NCI-H1048 (cell line): ENCODE measurements around the gene GPD1.

Experiments
- DNase-seq: peaks from one replicate; lab custom pipeline; 2025; lab: John Stamatoyannopoulos, UW

GPD1 gene

GRCh38 chr12:50103767-50104321, at the start of gene GPD1:
TSS of gene GPD1 (plus strand) at chr12:50104008. CDS start at chr12:50104051, 43 bp downstream.
- DNase-seq: no peak

GRCh38 chr12:50055831-50056638, 47.8 kb upstream of the GPD1 start:
- no peak for DNase-seq

GRCh38 chr12:50056639-50056976, 47.2 kb upstream of the GPD1 start:
- no peak for DNase-seq

- no peak for DNase-seq
Observed at GRCh38 chr12:50057000-50057841, 46.6 kb upstream of the GPD1 start, which contains the start of gene ASIC1. TSS of gene ASIC1 (plus strand) at chr12:50057596. CDS start at chr12:50058767, 1,171 bp downstream.

DNA sequence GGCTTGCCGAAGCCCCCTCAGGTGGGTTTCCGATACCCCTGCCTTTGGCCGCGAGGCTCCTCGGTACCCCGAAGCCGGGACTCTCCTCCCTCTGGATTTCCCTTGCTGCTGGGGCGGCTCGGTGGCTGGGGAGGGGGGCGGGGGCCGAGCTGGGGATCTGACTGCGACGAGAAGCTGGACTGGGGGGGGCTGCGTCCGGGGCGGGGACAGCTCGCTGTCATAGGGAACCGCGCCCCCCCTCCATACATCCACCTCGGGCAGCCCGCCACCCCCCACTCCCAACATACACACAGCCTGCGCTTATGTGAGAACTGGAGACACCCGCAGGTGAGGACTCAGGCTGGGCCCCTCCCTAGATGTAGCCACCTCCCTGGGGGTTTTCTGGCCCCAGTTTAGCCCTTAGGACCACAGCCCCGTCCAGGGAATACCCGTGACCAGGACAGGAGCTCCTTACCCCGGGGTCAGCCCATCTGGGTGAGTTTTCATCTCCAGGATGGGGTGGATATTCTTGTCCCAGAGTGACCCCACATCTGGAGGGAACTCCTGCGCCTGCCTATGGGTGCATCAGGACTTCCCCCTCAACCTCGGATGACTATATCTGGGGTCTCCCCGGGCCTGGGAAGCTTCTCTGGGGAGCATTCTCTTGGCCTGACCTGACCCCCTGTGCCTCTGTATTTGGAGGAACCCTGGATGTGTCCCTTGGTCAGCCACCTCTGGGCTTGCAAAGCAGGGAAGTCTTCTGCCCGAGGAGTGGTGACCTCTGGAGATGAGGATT, 45.7 kb upstream of the GPD1 start:
- DNase-seq: no peak

GRCh38 chr12:50058743-50059312, 45.0 kb upstream of the GPD1 start:
- DNase-seq: no peak

DNA sequence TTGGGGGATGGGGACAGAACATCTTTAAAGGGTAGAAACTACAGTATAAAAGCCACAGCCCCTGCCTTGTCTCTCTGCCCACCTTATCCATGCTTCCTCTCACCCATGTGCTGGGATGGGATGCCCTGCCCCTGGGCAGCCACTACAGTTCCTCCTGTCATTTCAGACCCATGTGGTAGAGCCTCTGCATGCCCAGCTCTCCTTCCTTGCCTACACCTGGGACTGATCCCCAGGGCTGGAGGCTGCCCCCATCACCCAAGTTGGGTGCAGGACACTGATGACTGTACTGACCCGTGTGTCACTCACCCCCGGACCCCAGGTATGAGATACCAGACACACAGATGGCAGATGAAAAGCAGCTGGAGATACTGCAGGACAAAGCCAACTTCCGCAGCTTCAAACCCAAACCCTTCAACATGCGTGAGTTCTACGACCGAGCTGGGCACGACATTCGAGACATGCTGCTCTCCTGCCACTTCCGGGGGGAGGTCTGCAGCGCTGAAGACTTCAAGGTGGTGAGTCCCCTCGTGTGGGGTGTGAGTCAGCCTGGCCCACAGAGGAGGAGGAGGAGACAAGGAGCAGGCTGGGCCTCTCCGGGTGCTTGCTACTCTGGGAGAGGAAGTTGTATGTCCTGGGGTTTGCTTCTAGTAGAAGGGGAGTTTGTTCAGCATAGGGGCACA, 44.2 kb upstream of the GPD1 start:
- no peak for DNase-seq

DNA sequence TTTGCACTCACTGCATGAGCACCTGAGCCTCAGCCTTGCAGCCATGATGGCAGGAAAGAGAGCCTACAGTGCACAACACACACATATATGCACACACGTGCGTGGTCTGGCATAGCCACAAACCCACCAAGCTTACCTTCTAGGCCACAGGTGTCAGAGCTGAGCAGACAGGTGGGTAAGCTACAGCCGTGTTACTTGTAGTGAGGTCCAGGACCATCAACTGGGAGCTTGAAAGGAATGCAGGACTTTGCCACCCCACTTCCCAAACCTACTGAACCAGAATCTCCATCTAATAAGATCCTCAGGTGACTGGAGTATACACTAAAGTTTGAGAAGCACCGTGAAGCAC, 43.7 kb upstream of the GPD1 start:
- no peak for DNase-seq

- DNase-seq: no peak
Observed at GRCh38 chr12:50061171-50061570, 42.6 kb upstream of the GPD1 start.

DNA sequence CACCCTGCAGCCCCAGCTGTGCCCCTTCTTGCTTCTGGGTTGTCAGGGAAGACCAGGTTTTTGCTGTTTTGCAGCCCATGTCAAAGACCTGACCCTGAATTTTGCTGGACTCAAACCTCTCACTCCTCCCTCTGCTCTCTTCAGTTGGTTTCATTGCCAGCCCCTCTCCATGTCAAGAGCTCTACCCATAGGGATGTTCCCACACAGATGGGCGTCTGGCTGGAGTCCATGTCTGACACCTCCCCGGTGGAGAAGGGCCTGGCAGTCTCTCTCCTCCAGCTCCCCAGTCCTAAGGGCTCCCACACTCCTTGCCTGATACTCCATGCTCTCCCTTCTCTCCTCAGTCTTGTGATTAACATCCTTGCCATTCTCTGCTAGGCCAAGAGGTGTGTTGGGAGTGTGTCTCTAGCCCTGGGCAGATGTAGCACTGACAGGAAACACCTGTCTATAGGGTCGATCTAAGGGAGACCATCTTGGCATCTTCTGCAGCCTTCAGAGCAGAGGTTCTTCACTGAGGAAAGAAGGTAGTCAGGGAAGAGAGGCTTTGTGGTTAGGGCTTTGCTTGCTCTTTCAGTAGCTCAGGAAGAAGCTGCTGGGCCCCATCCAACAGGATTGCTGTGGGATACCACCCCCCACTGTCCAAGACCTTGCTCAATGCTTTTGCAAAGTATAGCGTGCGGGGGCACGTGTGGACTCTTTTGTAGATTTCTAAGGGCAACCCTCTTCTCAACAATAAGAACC, 41.7 kb upstream of the GPD1 start:
- no peak for DNase-seq

DNA sequence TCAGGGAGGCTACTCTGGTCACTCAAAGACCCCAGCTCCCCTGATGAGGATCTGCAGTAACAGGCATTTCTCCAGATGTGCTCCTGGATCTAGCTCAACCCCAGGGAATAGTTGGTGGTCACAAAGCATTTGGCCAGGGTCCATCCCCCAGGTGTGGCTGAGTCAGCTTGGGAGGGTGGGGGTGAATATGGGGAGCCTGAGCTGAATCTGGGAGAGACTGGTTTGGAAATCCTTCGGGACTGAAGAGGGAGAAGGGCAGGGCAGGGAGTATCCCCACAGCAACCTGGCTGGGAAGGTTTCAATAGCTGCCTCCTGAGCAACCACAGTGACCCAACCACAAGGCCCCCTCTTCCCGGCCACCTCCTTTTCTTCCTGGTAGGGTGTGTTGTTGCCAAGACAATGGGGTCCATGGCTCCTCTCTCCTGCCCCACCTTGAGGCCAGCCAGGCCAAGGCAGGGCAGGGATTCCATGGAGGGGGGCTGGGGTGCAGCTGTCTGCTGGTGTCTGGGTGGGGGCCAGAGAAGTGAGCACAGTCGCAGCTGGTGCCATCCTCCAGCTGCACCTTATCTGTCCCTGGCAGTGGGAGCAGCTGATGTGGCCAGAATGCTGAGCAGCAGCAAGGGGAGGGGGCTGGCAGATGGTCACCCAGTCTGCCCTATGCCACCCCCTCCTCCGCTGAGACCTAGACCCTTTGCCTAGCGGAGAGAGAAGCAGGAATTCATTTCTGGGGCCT, 40.9 kb upstream of the GPD1 start:
- DNase-seq: no peak

DNA sequence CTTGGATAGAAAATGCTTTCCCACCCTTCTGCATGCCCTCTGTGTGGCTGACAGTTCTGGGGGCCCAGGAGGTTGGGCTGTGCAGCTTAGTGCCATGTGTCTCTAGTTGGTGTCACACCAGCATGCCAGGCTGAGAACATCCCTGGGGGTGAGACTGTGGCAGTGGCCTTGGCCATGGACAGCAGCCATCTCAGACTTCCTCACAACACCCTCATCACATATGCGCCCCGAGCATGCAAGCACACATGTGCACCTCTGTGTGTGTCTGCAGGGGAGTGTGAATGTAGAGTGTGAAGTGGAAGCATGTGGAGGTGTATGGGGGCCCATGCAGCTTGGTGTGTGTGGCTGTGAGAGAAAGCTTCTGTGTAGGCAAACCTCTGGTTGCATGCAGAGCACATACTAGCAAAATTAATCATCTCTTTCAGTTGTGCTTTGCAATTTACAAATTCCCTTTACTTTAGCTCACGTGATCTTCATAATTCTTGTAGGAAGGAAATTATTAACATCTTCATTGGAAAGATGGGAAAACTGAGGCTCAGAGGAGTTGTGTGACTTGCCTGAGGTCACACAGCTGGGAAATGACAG, 38.0 kb upstream of the GPD1 start:
- DNase-seq: no peak

- no peak for DNase-seq
Observed at GRCh38 chr12:50066402-50066801, 37.4 kb upstream of the GPD1 start.

GRCh38 chr12:50069069-50069468, 34.7 kb upstream of the GPD1 start:
- DNase-seq: no peak

- no peak for DNase-seq
Observed at GRCh38 chr12:50069539-50069938, 34.3 kb upstream of the GPD1 start.

DNA sequence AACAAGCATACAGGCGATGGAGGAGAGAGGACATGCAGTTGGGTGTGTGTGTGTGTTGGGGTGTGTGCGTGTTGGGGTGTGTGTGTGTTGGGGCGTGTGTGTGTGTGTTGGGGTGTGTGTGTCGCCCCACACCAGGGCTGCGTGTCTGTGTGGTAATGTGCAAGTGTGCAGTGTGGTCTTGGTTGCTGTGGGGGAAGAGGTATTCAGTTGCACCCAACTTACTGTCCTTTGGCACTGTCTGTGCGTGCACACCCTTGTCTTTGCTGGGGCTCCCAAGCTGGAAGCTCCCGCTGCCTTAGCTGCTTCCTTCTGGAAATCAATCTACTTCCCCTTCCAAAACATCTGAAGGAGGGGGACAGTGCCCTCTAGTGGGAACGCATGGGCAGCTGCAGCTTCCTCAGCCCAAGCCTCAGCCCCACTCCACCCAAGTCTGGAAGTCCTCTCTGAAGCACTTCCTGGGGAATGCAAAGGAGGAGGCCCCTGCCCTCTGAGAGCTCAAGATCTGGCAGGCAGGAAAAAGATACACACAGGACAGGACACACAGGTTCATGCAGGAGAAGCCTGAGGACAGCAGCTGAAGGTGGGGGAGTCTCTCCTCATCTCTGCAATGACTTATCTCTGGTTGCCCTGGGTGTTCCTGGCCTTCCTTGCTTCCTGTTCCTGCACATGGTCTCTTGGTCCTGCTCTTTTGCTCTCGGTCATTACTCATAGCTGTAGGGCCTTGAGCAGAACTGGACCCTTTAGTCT, 33.3 kb upstream of the GPD1 start:
- peak; percentile 46 for DNase-seq

GRCh38 chr12:50072198-50072907, 31.5 kb upstream of the GPD1 start:
- DNase-seq: no peak

DNA sequence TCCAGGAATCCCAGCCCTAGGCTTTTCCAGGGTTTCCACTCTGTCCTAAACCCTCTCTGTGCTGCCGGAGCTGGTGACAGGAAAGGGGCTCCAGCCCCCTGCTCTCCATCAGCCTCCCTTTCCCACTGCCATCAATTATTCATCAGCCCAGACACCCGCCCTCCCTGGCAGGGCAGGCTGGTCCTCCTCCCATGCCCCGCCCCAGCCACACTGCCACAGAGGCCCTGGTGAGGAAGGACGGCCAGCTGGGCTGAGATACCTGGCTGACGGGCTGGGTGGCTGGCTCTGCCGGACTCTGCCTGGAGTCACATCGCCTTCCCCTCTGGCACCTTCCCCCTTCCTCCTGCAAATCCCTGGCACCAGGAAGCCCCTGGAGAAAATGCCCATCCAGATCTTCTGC, 30.6 kb upstream of the GPD1 start:
- DNase-seq: no peak
